SU-DHL-6 (cell line): ENCODE measurements around the gene LCN9.

ENCODE experiments used
- H2AFZ ChIP-seq: fragments of 200-600 bp; sonication (generic); 2 replicates; pipeline ENCODE4 v1.6.1; 2014; ENCODE audit warnings: low read depth, mild to moderate bottlenecking, moderate library complexity, mixed read lengths, antibody characterized with exemption, low read length; ENCODE audit not compliant: severe bottlenecking
- H3F3A ChIP-seq: fragments of 200-600 bp; shearing (Covaris generic); 2 replicates; pipeline ENCODE4 v1.6.0; 2016; ENCODE audit warnings: antibody characterized with exemption, mild to moderate bottlenecking; ENCODE audit not compliant: insufficient read depth
- H3K27ac ChIP-seq: fragments of 200-600 bp; sonication (generic); 2 replicates; pipeline ENCODE4 v1.5.1; 2016; ENCODE audit warnings: low read depth, mild to moderate bottlenecking, low read length, moderate library complexity, mixed read lengths
- H3K27me3 ChIP-seq: fragments of 200-600 bp; sonication (generic), shearing (Covaris generic); 2 replicates; pipeline ENCODE4 v1.6.0; 2014; ENCODE audit warnings: mild to moderate bottlenecking, low read length
- H3K36me3 ChIP-seq: fragments of 200-600 bp; sonication (generic); 2 replicates; pipeline ENCODE4 v1.6.1; 2014; ENCODE audit warnings: mild to moderate bottlenecking, low read length, mixed read lengths
- H3K4me2 ChIP-seq: fragments of 300-600, 200-600 bp; shearing (Covaris generic), sonication (generic); 2 replicates; pipeline ENCODE4 v1.6.0; 2014; ENCODE audit warnings: low read length, low read depth, mild to moderate bottlenecking; ENCODE audit not compliant: poor library complexity, severe bottlenecking
- H3K4me3 ChIP-seq: fragments of 200-600 bp; sonication (generic); 2 replicates; pipeline ENCODE4 v1.5.1; 2014; ENCODE audit warnings: antibody characterized with exemption, low read length, mild to moderate bottlenecking, mixed read lengths; ENCODE audit not compliant: insufficient read depth, poor library complexity, severe bottlenecking
- H3K79me2 ChIP-seq: fragments of 200-600 bp; sonication (generic); 2 replicates; pipeline ENCODE4 v1.6.1; 2014; ENCODE audit warnings: mild to moderate bottlenecking, low read length, moderate library complexity; ENCODE audit not compliant: insufficient read depth
- H3K9ac ChIP-seq: fragments of 200-600 bp; sonication (generic); 2 replicates; pipeline ENCODE4 v1.7.0; 2014; ENCODE audit warnings: mild to moderate bottlenecking, low read length
- H3K9me2 ChIP-seq: fragments of 200-600 bp; sonication (generic); replicated peaks from 2 replicates; pipeline ENCODE4 v1.6.1; 2014; ENCODE audit warnings: low read length; ENCODE audit not compliant: insufficient read depth
- H3K9me3 ChIP-seq: fragments of 200-600 bp; sonication (generic); 2 replicates; pipeline ENCODE4 v1.6.1; 2014; ENCODE audit warnings: low read length, mixed read lengths; ENCODE audit not compliant: insufficient read depth
- H4K20me1 ChIP-seq: fragments of 200-600 bp; sonication (generic); 2 replicates; pipeline ENCODE4 v1.6.1; 2014; ENCODE audit warnings: low read depth, mild to moderate bottlenecking, antibody characterized with exemption, low read length, moderate library complexity, mixed read lengths
- EZH2phosphoT487 ChIP-seq: fragments of 200-600 bp; sonication (generic), shearing (Covaris generic); conservative IDR thresholded peaks from 2 replicates; pipeline ENCODE4 v1.6.1; 2018; ENCODE audit warnings: mild to moderate bottlenecking, antibody characterized with exemption, low read length, moderate library complexity, mixed read lengths
- TF ChIP-seq, protein P1 (sequence below): fragments of 200-600 bp; sonication (generic); IDR thresholded peaks from one replicate; pipeline ENCODE4 v1.5.1; 2017; ENCODE audit warnings: antibody characterized with exemption, mild to moderate bottlenecking, low read length, moderate library complexity; ENCODE audit not compliant: insufficient read depth, poor library complexity, severe bottlenecking

The LCN9 gene

DNA sequence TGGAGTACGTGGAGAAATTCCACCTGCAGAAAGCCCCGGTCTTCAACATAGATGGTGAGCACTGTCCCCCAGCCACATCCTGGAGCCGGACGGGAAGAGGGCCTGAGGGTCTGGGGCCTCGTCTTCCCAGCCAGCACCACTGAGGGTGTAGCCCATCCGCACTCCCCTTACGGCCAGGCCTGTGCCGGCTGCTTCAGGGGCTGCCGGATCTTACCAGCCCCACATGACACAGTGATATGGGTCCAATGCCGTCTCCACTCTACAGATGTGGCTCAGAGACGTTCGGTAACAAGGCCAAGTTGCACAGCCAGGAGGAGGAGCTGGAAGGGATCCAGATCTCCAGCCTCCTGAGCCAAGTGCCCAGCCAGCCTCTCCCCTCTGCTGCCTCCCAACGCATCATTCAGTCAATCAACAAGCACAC is 45.1 kb upstream of the LCN9 start:
- H4K20me1 ChIP-seq, result no peaks in the 10 kb centered on the region
- H3K9me2 ChIP-seq, result no peaks in the 10 kb centered on the region
- no peaks in the 10 kb centered on the region for H3K27me3 ChIP-seq

DNA sequence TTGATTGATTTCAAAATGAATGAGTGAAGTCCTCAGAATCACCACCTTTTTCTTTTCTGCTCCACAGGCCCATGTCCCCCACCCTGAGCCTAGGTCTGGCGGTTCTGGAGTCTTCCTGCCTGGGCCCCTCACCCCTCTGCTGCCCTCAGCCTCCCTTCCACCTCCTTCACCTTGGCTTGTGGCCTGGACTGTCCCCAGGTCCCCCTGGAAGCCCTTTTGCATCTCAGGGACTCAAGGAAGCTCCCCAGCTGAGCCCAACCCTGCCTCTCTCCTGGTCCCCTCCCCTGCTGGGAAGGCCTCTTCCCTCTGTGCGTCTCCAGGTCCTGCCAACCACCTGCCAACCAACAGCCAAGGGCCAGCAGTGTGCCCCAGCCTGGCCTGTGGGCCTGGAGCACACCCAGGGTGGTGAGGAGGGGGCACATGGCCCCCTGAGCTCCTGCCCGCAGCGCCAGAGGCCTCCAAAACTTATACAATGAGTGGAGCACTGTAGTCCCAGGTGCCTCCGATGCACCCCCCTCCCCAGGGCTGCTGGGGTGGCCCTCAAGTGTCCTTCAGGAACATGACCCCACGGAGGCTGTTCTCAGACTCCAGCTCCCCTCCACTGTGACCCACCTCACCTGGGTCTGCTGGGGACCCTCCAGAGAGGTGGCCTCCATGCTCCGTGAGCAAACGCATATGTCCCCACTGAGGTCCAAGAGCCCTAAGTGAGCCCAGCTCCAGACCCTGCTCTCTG is 44.1 kb upstream of the LCN9 start:
- Histone ChIP-seq H3K9me3 (no peaks in the 10 kb centered on the region), H3K9me2 (no peaks in the 10 kb centered on the region), H3K79me2 (no peaks in the 10 kb centered on the region), H3K4me2 (no peak overlapping the region), H3K27ac (no peak overlapping the region), H3K27me3 (no peaks in the 10 kb centered on the region), H3F3A (no peaks in the 10 kb centered on the region), H3K4me3 (no peak overlapping the region), H4K20me1 (no peaks in the 10 kb centered on the region), H2AFZ (no peak overlapping the region), H3K9ac (no peak overlapping the region), H3K36me3 (no peaks in the 10 kb centered on the region)
- no peak for TF ChIP-seq EZH2phosphoT487
- TF ChIP-seq, protein P1, sequence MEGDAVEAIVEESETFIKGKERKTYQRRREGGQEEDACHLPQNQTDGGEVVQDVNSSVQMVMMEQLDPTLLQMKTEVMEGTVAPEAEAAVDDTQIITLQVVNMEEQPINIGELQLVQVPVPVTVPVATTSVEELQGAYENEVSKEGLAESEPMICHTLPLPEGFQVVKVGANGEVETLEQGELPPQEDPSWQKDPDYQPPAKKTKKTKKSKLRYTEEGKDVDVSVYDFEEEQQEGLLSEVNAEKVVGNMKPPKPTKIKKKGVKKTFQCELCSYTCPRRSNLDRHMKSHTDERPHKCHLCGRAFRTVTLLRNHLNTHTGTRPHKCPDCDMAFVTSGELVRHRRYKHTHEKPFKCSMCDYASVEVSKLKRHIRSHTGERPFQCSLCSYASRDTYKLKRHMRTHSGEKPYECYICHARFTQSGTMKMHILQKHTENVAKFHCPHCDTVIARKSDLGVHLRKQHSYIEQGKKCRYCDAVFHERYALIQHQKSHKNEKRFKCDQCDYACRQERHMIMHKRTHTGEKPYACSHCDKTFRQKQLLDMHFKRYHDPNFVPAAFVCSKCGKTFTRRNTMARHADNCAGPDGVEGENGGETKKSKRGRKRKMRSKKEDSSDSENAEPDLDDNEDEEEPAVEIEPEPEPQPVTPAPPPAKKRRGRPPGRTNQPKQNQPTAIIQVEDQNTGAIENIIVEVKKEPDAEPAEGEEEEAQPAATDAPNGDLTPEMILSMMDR, result no peak

More for the DNA sequence above, 45.1 kb upstream of the LCN9 start:
- no peak overlapping the region for H3K4me3 ChIP-seq
- H3K9ac ChIP-seq, result no peak overlapping the region
- no peak overlapping the region for H3K4me2 ChIP-seq
- H3K79me2 ChIP-seq, result no peaks in the 10 kb centered on the region
- H3K9me3 ChIP-seq, result no peaks in the 10 kb centered on the region
- H3F3A ChIP-seq, result no peaks in the 10 kb centered on the region
- H3K27ac ChIP-seq, result no peak overlapping the region
- no peaks in the 10 kb centered on the region for H3K36me3 ChIP-seq
- TF ChIP-seq, protein P1, result no peak
- no peak for TF ChIP-seq EZH2phosphoT487
- no peak overlapping the region for H2AFZ ChIP-seq

DNA sequence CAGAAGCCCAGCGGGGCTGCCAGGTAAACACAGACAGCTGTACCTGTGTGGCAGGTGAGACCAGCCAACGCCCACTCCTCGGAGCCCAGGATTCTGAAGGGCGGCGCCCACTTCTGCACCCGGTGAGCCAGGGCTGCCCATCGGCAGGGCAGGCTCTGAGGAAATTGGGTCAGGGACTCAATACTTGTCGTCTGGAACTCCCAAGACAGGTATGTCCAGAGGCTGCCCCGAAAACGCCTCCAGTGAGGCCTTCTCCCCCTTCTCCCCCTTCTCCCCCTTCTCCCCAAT is 43.6 kb upstream of the LCN9 start:
- Histone ChIP-seq H3K4me2 (no peak overlapping the region), H3K79me2 (no peaks in the 10 kb centered on the region), H3K9me2 (no peaks in the 10 kb centered on the region), H3K9me3 (no peaks in the 10 kb centered on the region), H4K20me1 (no peaks in the 10 kb centered on the region), H3K36me3 (no peaks in the 10 kb centered on the region), H2AFZ (no peak overlapping the region), H3K27me3 (no peaks in the 10 kb centered on the region), H3K9ac (no peak overlapping the region), H3K27ac (no peak overlapping the region), H3F3A (no peaks in the 10 kb centered on the region), H3K4me3 (no peak overlapping the region)
- TF ChIP-seq, protein P1, result no peak
- no peak for TF ChIP-seq EZH2phosphoT487
